Non-pigmented ciliary epithelial cell (primary cell): ENCODE measurements around the gene DLX5.
"Not testable (repeated sequence)": the region's sequence is repeated elsewhere in the genome, so short reads cannot be mapped to it uniquely, and the experiment has no call there.

Experiments
- DNase-seq: peaks from one replicate; pipeline ENCODE4 v3.0.0-alpha.2; 2010; ENCODE audit warnings: low read depth

DLX5 gene

DNA sequence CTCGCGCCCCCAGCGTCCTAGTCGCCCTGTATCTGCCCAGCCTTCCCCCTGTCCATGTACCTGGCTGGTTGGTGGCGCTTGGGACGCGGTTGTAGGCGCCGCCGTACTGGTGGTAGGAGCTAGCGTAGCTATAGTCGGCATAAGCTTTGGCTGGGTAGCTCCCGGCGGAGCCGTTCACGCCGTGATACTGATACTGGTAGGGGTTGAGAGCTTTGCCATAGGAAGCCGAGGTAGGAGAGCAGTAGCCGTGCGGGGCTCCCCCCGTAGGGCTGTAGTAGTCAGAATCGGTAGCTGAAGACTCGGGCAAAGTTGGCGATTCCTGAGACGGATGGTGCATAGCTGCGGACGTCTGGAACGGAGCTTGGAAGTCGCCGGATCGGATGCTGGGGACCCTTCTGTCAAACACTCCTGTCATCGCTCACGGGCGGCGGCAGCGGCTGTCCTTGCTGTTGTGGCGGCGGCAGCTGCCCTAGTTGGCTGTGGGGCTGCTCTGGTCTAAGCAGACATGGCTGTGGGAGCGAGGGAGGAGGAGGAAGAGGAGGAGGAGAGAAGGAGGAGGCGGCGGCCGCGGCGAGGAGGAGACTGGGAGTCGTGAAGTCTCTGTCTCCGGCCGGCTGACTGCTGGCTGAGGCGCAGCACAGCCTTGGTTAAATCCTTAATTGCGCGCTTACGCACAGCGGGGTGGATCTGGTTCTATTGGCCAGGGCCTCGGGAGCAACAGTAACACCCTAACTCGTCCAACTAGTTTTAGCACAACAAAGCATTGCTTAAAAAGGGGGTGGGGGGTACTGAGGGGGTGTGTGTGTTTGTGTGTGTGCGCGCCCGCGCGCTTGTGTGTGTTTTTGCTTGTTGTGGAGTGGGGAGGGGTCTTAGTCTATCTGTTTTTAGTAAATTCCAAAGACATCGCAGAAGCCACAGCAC is at the start of gene DLX5:
Gene DLX5, minus strand, starts transcription at position 623 of the 921 bp plus-strand sequence. Its CDS starts 208 bp downstream, at position 415.
- DNase-seq = no peak

DNA sequence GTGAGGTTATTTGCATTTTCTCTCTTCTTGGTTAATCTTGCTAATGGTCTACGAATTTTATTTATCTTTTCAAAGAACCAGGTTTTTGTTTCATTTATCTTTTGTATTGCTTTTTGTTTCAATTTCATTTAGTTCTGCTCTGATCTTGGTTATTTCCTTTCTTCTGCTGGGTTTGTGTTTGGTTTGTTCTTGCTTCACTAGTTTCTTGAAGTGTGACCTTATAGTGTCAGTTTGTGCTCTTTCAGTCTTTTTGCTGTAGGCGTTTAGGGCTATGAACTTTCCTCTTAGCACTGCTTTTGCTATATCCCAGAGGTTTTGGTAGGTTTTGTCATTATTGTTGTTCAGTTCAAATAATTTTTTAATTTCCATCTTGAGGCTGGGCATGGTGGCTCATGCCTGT is 47.4 kb upstream of the DLX5 start:
- not testable (repeated sequence) for DNase-seq

DNA sequence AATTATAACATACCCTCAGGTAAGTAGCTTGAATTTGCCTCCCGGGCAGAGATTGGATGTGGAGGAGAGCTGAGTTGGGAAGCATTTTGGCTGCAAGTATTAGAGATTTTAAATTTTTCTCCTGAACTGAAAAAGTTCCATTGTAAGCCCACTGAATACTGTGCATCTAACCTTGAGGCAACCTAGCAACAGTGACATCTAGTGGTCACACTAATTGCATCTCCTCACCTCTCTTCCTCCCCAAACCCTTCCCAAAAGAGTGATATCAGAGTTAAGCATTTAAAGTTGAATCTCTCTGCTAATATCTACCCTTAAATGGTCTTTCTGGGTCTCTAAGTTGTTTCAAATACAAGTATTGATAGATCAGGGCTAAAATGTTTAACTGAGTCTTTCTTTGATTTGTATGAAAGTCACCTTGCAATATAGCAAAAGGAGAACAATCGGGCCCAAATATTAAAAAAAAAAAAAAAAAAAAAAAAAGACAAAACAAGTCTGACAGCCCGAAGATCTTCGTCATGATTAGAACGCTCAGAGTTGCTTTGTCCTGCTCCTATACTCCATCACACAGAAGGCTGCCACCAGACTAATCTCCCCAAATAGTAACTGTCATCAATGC is 40.4 kb upstream of the DLX5 start:
- peak; percentile 14 for DNase-seq

DNA sequence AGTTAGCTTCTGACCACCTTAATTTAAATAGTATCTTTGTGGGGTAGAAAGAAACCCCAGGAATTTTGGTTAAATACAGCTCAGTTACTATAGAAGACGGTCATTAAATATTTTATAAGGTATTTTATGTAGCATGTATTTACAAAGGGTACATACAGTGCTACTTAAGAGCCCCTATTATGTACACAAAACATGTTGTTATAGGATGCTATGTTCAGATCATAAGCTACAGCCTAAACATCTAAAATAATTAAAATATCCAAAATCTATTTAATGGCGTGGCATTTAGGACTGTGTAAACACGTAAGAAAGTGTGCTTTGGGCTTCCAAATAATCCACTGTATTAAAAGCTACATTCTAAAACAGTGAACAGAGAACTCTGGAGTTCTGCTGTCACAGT is 39.4 kb upstream of the DLX5 start:
- DNase-seq = no peak

DNA sequence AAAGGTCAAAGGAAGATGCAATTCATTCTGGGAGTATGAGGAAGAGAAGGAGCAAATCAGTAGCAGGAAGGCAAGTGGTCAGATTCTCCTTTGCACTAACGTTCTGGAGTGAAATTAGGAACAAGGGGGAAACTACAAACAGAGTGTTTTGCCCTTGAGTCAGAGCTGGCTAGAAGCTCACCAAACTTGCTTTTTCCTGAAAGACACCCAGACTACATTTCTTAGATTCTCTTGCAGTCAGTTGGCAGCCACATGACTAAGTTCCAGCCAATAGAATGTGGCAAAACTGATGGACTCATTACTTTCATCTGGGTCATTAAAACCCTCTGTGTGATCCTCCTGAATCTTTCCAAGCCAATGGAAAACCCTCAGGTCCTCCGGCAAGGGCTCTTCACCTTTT is 18.6 kb upstream of the DLX5 start:
- no peak for DNase-seq

DNA sequence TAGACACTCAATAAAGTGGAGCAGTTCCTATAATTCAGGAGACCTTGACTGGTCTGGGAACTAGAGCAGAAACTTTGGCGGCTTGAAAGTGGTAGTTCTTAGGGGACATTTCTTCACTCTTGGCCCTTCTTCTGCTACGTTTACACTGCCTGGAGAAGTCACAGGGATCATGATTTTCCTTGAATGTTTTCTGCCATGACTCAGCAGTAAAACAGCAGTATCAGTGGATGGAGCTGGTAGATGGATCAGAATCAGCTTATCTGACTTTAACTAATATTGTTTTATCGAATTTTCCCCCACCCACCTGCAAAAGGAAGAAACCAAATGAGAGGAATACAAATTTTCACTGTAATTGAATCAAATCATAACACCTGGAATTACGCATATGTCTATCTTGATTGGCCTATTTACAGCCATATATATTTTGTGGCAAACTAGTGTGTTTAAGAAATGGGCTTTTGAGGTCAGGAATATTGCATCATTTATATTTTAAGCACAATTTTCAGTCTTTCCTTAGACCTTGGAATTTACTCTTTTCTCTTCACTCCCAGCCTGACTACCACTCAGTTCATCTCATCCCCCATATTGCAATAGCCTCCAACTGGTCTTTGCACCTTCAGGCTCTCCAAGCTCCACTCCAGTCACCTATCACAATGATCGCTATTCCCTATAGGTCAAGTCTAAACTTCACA is 14.9 kb upstream of the DLX5 start:
- DNase-seq = no peak

DNA sequence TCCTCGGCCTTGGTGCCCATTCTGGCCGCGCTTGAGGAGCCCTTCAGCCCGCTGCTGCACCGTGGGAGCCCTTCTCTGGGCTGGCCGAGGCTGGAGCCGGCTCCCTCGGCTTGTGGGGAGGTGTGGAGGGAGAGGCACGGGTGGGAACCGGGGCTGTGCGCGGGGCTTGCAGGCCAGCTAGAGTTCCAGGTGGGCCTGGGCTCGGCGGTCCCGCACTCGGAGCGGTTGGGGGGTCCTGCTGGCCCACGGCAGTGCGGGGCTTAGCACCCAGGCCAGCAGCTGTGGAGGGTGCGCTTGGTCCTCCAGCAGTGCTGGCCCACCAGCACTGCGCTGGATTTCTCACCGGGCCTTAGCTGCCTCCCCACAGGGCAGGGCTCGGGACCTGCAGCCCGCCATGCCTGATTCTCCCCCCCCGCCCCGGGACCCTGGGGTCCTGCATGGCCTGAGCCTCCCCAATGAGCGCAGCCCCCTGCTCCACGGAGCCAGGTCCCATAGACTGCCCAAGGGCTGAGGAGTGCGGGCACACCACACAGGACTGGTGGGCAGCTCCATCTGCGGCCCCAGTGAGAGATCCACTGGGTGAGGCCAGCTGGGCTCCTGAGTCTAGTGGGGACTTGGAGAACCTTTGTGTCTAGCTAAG is 9.7 kb upstream of the DLX5 start:
- not testable (repeated sequence) for DNase-seq

DNA sequence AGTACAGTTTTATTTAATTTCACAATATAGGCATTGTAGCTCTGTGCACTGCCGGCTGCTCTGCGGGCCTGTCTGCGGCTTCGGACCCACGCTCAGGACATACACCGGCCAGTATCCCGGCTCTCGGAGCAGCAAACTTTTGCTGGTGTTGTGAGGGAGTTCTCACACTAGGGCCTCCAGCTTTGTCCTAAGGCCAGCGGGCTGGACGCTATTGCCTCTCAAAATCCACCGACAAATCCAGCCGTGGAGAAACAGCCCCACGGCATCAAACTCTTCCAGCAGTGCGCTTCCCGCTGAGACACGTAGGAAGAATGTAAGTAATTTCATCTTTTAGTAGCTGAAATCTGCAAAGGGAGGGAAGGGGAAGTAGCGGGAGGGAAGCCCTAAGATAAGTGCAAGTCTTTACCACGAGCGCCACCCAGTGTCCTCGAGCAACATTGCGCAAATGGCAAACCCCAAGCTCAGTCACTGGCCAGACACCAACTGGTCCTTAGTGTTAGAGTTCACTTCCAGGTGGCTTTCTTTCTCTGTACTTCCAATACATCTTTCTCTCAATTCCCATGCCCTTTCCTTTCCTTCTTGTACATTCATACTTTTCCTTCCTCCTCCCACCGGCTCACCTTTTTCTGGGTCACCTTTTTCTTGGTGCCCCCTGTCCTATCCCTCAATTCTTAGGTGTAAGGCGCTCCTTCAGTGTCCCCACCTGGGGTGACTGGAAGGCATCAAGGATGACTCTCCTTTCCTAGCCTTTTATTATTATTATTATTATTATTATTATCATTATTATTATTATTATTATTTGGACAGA is 3.0 kb upstream of the DLX5 start:
- peak; percentile 67 for DNase-seq

DNA sequence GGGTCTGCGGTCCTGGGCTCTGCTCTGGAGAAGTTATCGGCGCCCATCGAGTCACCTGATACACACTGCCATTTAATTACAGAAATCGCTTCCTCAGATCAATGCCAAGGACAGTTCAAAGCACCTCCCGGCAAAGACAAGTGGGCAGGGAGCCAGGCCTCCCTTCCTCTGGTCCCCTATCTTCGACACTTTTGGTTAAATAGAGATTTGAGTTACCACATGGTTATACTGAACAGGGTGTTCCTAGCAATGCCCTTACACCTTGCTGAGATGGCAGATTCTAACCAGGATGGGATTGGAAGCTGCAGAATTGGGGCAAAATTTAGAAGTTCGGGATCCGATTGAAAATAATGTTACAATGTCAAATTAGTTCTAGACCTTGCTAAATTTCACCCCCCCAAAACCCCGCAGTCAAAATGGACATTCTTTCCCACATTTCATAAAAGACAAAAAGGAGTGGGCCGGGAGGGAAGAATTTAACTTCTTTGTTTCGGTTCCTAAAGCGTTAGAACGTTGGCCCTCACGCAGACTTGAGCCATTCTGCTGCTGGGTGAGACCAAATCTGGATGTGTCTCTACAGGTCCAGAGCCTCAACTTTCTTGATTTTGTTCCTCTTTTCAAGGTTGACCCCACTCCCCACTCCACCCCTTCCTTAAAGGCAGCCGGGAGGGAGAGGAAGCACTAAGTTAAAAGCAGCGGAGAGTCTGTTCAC is 2.2 kb upstream of the DLX5 start:
- DNase-seq = no peak

DNA sequence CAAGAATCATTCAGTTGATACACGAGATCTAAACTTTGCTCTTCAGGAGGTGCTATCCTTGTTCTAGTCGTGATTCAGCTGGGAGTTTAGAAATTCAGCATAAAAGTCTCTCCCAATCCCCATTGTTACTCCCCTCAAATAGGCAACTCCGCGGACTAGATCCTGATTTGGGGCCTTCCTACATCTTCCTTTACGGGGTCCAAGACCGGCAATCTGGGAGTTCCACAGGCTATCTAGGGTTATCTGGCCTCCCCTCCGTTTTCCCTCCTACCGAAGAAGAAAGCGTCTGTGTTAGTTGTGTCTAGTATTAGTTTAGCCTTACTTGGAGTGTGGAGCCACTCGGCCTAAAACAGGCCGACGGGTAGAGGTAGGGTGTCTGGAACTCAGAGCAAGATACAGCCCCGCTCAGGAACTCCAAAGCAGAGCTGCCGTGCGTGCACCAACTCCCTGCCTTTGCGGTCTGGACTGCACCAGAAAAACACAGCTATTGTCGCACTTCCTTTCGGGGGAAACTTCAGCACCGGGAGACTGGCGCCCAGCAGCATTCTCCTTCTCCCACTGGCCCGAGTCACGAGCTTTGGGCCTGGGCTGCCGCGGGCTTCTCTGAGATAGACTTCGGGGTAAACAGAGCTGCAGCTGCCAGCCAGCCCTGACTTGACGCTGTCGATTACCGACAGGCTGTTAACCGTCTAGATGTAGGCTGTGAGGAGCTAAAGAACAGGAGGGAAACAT is 1.5 kb upstream of the DLX5 start:
- DNase-seq = no peak

DNA sequence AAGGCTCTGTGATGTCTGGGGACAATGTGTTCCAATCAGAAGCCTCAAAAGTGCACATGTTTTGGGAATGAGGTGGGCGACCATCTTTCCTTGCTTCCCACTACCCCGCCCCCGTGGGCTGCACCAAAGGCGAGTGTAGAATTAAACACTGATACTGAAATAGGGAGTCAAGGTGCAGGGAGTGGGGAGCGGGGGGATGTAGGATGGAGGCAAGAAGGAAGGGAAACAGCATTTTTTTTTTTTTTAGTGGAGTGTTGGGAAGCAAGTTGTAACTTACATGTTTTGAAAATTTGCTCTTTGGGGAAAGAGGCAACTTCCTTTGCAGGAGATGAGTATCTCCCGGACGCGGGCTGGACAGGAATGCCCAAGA is 484 bp upstream of the DLX5 start:
- DNase-seq = no peak

DNA sequence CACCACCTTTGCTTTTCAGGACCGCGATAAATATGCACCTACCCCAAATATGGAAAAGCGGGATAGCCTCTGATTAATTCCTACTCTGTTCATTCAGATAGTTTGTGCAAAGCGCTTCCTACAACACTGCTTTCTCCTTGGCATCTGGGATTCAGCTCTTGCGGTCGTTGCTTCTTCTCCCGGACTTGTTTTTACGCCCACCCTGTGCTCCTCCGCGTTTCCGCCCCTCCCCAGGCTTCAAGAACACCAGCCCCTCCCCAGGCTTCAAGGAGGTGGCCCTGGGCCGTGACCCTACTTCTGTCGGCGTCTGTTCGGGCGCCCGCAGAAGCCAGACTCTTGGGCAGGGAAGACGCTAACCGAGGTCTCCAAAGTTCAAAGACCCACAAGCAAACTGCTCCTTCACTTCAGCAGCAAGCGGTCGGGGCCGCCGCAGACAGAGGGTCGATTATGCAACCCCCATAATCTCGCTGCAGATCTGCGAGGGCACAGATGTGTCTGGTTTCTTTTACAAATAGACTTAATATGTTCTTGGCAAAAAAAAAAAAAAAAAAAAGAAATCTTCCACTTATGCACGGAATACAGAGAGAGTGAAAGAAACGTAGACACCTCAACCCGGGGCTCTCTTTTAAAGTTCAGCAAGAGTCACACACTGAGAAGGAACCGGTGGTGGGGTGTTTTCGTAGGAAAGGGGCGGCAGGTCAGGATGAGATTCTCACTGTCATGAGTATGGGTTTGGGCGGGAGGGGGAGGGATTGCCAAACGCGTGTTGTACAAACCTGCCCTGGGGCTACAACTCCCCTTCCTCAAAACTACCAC is 1.9 kb downstream of the DLX5 start:
- DNase-seq = no peak

DNA sequence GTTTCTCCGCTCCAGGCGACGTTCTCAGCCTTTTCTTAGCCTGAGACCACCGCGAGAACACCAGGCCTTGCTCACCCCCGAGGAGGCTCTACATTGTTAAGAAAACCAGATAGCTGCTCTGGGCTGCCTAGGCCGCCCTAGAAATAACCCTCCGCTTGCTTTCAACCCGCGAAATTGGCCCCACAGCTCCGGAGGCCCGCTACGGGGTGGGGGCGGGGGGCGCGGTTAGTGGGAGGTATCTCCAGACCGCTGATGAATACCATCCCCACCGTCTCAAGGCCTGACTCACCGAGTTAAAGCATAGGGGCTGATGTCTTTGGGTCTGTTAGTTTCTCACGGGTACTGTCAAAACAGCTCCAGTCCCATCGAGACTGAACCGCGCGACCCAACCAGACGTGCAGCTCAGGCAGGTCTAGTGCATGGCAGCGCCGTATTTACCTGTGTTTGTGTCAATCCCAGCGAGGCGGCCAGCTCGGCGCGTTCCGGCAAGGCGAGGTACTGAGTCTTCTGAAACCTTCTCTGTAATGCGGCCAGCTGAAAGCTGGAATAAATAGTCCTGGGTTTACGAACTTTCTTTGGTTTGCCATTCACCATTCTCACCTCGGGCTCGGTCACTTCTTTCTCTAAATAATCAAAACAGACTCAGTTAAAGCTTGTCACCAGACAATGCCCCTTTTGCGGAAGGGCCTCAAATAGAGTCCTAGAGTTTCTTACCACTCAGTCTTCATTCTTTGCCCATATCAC is 2.7 kb downstream of the DLX5 start:
- no peak for DNase-seq

DNA sequence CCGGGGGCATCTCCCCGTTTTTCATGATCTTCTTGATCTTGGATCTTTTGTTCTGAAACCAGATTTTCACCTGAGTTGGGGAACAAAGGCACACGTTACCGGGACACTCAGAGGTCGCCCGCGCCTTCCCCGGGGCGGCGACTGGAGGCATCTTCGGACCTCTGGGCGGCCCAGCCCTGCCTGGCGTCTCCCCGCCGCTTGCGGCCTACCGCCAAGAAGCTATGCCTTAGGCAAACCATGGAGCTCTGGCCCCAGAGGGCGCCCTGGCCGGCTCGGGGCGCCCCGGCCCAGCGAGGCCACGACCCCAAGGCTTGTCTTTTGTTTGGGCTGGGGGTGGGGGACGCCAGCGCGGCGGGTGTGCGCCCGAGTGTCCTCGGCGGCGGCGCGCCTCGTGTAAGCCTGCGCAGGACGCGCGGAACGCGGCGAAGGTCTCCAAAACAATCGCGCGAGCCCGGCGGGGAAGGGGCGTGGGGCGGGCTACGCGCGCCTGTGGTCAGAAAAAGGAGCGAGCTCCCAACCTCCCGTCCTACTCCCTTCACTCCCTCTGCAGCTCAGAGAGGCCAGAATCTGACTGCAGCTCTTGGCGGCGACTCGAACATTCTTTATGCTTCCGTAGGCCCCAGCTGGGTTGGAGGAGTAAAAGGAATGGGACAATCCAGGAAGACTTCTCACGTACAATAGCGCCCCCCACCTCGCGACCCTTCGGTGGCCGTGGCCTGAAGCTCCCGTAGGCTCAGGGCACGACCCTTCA is 3.5 kb downstream of the DLX5 start:
- DNase-seq = no peak

DNA sequence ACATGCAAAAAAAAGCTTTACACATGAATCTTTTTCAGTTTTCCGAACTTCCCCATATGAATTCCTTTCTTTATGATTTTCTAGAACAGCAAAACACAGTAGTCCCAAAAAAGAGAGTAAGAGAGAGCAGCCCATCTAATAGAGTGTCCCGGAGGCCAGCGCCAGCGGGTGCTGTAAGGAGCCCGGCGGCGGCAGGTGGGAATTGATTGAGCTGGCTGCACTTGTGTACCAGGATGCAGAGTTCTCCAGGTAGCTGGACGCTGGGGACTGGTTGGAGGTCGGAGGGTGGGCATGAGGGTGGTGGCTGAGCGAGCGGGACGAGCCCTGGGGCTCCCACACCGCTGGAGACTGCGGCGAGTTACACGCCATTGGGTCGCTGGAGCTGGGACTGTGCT is 4.0 kb downstream of the DLX5 start:
- DNase-seq = no peak

DNA sequence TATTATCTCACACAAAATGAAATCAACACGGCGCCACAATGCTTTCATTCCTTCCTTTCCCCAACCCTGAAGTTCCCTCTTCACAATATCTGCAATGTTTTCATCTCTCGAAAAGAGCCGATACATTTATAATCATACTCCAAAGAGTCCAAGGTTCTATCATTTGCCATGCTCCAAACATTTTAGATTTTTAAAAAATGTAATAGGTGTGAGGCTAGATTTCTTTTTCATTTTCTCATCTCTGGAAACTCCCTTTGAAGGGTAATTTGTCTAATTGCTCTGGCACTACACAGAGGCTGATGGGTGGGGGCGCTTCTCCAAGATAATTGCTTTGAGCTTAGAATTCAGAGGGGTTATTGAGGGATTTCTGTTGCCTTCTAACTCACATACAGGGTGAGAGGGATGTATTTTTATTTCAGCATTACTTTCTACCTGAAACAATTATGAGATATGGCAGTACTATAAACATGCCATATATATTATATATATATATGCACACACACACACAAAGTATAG is 4.9 kb downstream of the DLX5 start:
- no peak for DNase-seq

DNA sequence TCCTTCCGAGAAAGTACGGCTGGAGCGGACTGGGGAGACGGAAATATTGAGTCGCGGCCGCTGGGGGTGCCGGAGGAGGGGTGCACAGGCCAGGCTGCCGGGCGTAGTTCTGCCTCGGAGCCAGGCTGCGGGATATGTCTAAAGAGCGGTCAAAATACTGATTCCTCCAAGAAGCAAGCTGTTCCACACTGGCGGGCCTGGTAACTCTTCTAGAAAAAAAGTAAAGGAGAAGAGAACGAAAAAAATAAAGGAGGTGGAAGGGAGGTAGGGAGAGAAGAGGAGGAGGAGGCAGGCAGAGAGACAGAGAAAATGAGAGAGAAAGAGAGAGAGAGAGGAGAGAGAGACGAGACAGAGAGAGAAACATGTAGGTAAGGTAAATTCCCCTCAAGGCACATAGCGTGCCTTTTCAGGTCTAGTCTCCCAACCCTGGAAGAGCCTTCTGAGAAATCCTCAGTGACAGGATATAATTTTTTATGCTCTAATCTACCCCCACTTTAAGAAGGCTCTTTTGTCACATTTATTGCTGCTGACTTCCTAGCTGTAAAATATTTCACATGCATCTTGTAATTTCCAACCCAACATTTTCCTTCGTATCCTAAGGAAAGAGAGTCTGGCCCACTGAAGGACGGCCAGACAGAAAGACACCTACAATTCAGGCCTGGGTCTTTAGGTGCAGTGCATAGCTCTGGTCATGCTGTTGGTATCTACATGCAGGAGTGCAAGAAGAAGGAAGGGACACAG is 5.7 kb downstream of the DLX5 start:
- DNase-seq = no peak
